HCT116 (cell line): ENCODE results near the gene LRRC56. TPM values are rescaled to one million over a fixed set of nuclear protein-coding genes. Genes with fewer than 3 reads are reported as not detected.

Source experiments
- ATAC-seq: fragments of 200-7000 bp; cut with Tn5 transposase; 2 replicates; pipeline ENCODE4 v1.9.1; 2020; ENCODE audit warnings: mild to moderate bottlenecking, moderate library complexity
- BruUV-seq: library from RNA; stranded (reverse); fragments of 400-500 nt; replicated peaks from 2 replicates; lab custom pipeline; 2021; lab: Mats Ljungman, UMichigan
- CTCF ChIA-PET: fragments of 300-600 bp; sonication (Branson Sonifier 250); formaldehyde crosslinking; loops from one replicate; lab custom pipeline; 2021; ENCODE audit warnings: antibody characterized with exemption; lab: Charles Lee
- POLR2A ChIA-PET: fragments of 300-600, 350-600 bp; sonication (Branson Sonifier 250); formaldehyde crosslinking; loops from one replicate; lab custom pipeline; 2021; ENCODE audit warnings: antibody characterized with exemption; lab: Charles Lee
- RAD21 ChIA-PET, 2 experiments: fragments of 300-600 bp; sonication (Branson Sonifier 250); formaldehyde crosslinking; loops; one replicate each; lab custom pipeline; 2023; ENCODE audit warnings: low total read pairs in 2 of 2; ENCODE audit not compliant: uncharacterized antibody in 2 of 2, unreplicated experiment in 2 of 2, low non-redundant PET in 1 of 2; lab: Charles Lee
- DNase-seq: peaks from one replicate; pipeline ENCODE4 v3.0.0-alpha.2; 2010; ENCODE audit warnings: low read depth, low spot score
- H2AFZ ChIP-seq: fragments of 200-600 bp; shearing (Covaris generic), sonication (generic); 2 replicates; pipeline ENCODE4 v1.6.1; 2017; ENCODE audit warnings: low read depth, mixed run types, mixed read lengths, antibody characterized with exemption, low read length; ENCODE audit not compliant: poor library complexity, severe bottlenecking
- H3K27ac ChIP-seq: 2 replicates; pipeline ENCODE4 v1.5.1; 2012; ENCODE audit warnings: low read depth, low read length
- H3K27me3 ChIP-seq: fragments of 200-600 bp; sonication (generic); 2 replicates; pipeline ENCODE4 v1.6.1; 2016; ENCODE audit warnings: mixed run types, low read length, mixed read lengths; ENCODE audit not compliant: insufficient read depth
- H3K36me3 ChIP-seq, 2 experiments: fragments of 200-500 bp in 1 of 2; fragments of 200-600 bp in 1 of 2; sonication (Bioruptor generic) in 1 of 2; sonication (generic) in 1 of 2; 2 replicates each; pipeline versions ENCODE4 v1.5.1 to v1.6.1; 2014 to 2016; ENCODE audit warnings: low read length in 2 of 2, inconsistent platforms in 1 of 2, mixed read lengths in 1 of 2, mixed run types in 1 of 2; ENCODE audit not compliant: insufficient read depth in 2 of 2, control insufficient read depth in 1 of 2
- H3K4me1 ChIP-seq, 2 experiments: fragments of 200-600 bp in 1 of 2; sonication (generic) in 1 of 2; 2 replicates each; pipeline versions ENCODE4 v1.5.1 to v1.6.1; 2012 to 2017; ENCODE audit warnings: low read length in 2 of 2, inconsistent platforms in 1 of 2, mild to moderate bottlenecking in 1 of 2, mixed read lengths in 1 of 2, mixed run types in 1 of 2, moderate library complexity in 1 of 2; ENCODE audit not compliant: insufficient read depth in 2 of 2, control insufficient read depth in 1 of 2
- H3K4me2 ChIP-seq: fragments of 200-600 bp; sonication (generic); 2 replicates; pipeline ENCODE4 v1.6.1; 2017; ENCODE audit warnings: mixed run types, low read length, mixed read lengths
- H3K4me3 ChIP-seq, 2 experiments: fragments of 200-600 bp in 1 of 2; sonication (generic) in 1 of 2; replicated peaks in 1 of 2; 2 replicates each; pipeline ENCODE4 v1.5.1; 2011 to 2016; ENCODE audit warnings: low read length in 2 of 2, control low read depth in 1 of 2, low read depth in 1 of 2, mild to moderate bottlenecking in 1 of 2, mixed read lengths in 1 of 2, mixed run types in 1 of 2
- H3K79me2 ChIP-seq: fragments of 200-600 bp; sonication (generic); 2 replicates; pipeline ENCODE4 v1.6.1; 2017; ENCODE audit warnings: mild to moderate bottlenecking, mixed run types, low read length, moderate library complexity, mixed read lengths; ENCODE audit not compliant: insufficient read depth
- H3K9ac ChIP-seq: fragments of 200-600 bp; sonication (generic); 2 replicates; pipeline ENCODE4 v1.6.1; 2016; ENCODE audit warnings: low read length, mixed read lengths
- H3K9me2 ChIP-seq: fragments of 200-600 bp; sonication (generic), shearing (Covaris generic); 2 replicates; pipeline ENCODE4 v1.6.1; 2017; ENCODE audit warnings: mixed run types, mild to moderate bottlenecking, moderate library complexity; ENCODE audit not compliant: insufficient read depth
- H3K9me3 ChIP-seq, 2 experiments: fragments of 200-500 bp in 1 of 2; fragments of 200-600 bp in 1 of 2; sonication (Bioruptor generic) in 1 of 2; sonication (generic) in 1 of 2; 2 replicates each; pipeline ENCODE4 v1.6.1; 2014 to 2017; ENCODE audit warnings: low read length in 2 of 2, mixed read lengths in 2 of 2, inconsistent platforms in 1 of 2, low read depth in 1 of 2, mild to moderate bottlenecking in 1 of 2, mixed run types in 1 of 2, moderate library complexity in 1 of 2; ENCODE audit not compliant: control insufficient read depth in 1 of 2, insufficient read depth in 1 of 2
- H4K20me1 ChIP-seq: fragments of 200-600 bp; sonication (generic), shearing (Covaris generic); 2 replicates; pipeline ENCODE4 v1.6.1; 2017; ENCODE audit warnings: mixed run types, mild to moderate bottlenecking, moderate library complexity; ENCODE audit not compliant: insufficient read depth
- CBX3 ChIP-seq: IDR thresholded peaks from 2 replicates; pipeline ENCODE4 v1.6.1; 2012; ENCODE audit warnings: low read depth
- CEBPB ChIP-seq: IDR thresholded peaks from 2 replicates; pipeline ENCODE4 v1.6.1; 2012; ENCODE audit warnings: low read depth
- EGR1 ChIP-seq: IDR thresholded peaks from 2 replicates; pipeline ENCODE4 v1.6.1; 2012; ENCODE audit warnings: low read depth
- ELF1 ChIP-seq: IDR thresholded peaks from 2 replicates; pipeline ENCODE4 v1.6.1; 2012; ENCODE audit warnings: low read depth, borderline replicate concordance
- EZH2phosphoT487 ChIP-seq: fragments of 200-600 bp; IDR thresholded peaks from 2 replicates; pipeline ENCODE4 v1.6.1; 2018; ENCODE audit warnings: antibody characterized with exemption, borderline replicate concordance
- FOSL1 ChIP-seq: IDR thresholded peaks from 2 replicates; pipeline ENCODE4 v1.6.1; 2012; ENCODE audit warnings: low read depth
- JUND ChIP-seq: IDR thresholded peaks from 2 replicates; pipeline ENCODE4 v1.6.1; 2012
- POLR2A ChIP-seq: IDR thresholded peaks from 2 replicates; pipeline ENCODE4 v1.7.0; 2011; ENCODE audit warnings: borderline replicate concordance; ENCODE audit not compliant: insufficient read depth, insufficient read length; ENCODE audit errors: extremely low read depth
- RAD21 ChIP-seq: IDR thresholded peaks from 2 replicates; pipeline ENCODE4 v1.6.1; 2012; ENCODE audit warnings: low read depth, mild to moderate bottlenecking
- SIN3A ChIP-seq: IDR thresholded peaks from 2 replicates; pipeline ENCODE4 v1.6.1; 2012; ENCODE audit warnings: low read depth
- TCF7L2 ChIP-seq: IDR thresholded peaks from 2 replicates; pipeline ENCODE4 v1.7.0; 2011; ENCODE audit warnings: borderline replicate concordance, inconsistent platforms; ENCODE audit not compliant: insufficient read depth, insufficient read length; ENCODE audit errors: extremely low read depth
- YY1 ChIP-seq: IDR thresholded peaks from 2 replicates; pipeline ENCODE4 v1.6.1; 2011; ENCODE audit warnings: low read length, low read depth, moderate library complexity, mild to moderate bottlenecking; ENCODE audit not compliant: insufficient replicate concordance; ENCODE audit errors: extremely low read depth
- ZFX ChIP-seq: fragments of 450-650 bp; IDR thresholded peaks from 2 replicates; pipeline ENCODE4 v1.6.1; 2017
- ZNF274 ChIP-seq: fragments of 200-500 bp; sonication (Bioruptor generic); IDR thresholded peaks from 2 replicates; pipeline ENCODE4 v1.6.1; 2014; ENCODE audit warnings: mild to moderate bottlenecking, low read depth, low read length, inconsistent platforms
- intact Hi-C: fragments of 100-400 bp; cut with micrococcal nuclease; formaldehyde crosslinking; loops from 2 replicates; pipeline ENCODE4 v1.10.0; 2022
- total RNA-seq: library from RNA; stranded (reverse); gene quantifications from one replicate; pipeline ENCODE4 v1.2.1, GENCODE V29; 2021; ENCODE audit not compliant: unreplicated experiment
- TF ChIP-seq, protein P1 (sequence below): IDR thresholded peaks from 2 replicates; pipeline ENCODE4 v1.6.1; 2012
- TF ChIP-seq, protein P2 (sequence below): IDR thresholded peaks from 2 replicates; pipeline ENCODE4 v1.6.1; 2011; ENCODE audit warnings: mild to moderate bottlenecking, low read length, moderate library complexity; ENCODE audit not compliant: insufficient replicate concordance; ENCODE audit errors: extremely low read depth
- TF ChIP-seq, protein P3 (sequence below): IDR thresholded peaks from 2 replicates; pipeline ENCODE4 v1.6.1; 2012; ENCODE audit warnings: low read depth

LRRC56 gene
- total RNA-seq, 1 experiment from 2014 or later: 9.1 TPM

DNA sequence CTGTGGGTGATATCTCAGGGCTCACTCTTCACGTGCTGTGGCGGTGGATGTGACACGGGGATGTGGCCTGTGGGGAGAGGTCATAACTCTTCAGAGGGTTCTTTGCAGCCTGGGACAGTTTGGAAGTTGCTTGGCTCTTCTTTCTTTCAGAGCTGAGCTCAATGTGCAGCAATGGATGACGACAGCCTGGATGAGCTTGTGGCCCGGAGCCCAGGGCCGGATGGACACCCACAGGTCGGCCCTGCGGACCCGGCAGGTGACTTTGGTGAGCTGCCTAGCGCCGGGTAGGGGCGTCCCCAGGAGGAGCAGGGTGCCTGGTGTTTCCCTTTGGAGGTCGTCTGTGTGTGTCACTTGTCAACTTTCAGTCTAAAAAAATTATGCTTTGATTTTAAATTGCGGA, 44.0 kb downstream of the LRRC56 start:
- no peaks in the 10 kb centered on the region for H3K9me2 ChIP-seq
- no peaks in the 10 kb centered on the region; the same call in 1 of the 2 replicates for H4K20me1 ChIP-seq
- no peak overlapping the region for H3K4me2 ChIP-seq
- H3K4me3 ChIP-seq: no peak overlapping the region
- DNase-seq (no peak), ATAC-seq (no peak)
- CTCF ChIA-PET: no interaction called here
- H3K4me1 ChIP-seq: peaks cover 12 to 17% of the 10 kb centered on the region in 2 experiments
- POLR2A ChIA-PET: no interaction called here
- peaks cover 19 to 31% of the 10 kb centered on the region in 2 experiments; a peak in 3 of 4 replicates for H3K36me3 ChIP-seq
- RAD21 ChIA-PET: no interaction called here
- H3K9me3 ChIP-seq: no peaks in the 10 kb centered on the region
- no peak overlapping the region for H3K27ac ChIP-seq
- intact Hi-C loops: no loop called here
- TF ChIP-seq ELF1 (no peak), ZFX (no peak), CBX3 (no peak), RAD21 (no peak), EGR1 (no peak), ZNF274 (no peak), YY1 (no peak), POLR2A (no peak), FOSL1 (no peak), SIN3A (no peak), EZH2phosphoT487 (no peak), TCF7L2 (no peak), JUND (no peak), CEBPB (no peak)
- TF ChIP-seq, protein P1, sequence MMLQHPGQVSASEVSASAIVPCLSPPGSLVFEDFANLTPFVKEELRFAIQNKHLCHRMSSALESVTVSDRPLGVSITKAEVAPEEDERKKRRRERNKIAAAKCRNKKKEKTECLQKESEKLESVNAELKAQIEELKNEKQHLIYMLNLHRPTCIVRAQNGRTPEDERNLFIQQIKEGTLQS: no peak
- TF ChIP-seq, protein P2, sequence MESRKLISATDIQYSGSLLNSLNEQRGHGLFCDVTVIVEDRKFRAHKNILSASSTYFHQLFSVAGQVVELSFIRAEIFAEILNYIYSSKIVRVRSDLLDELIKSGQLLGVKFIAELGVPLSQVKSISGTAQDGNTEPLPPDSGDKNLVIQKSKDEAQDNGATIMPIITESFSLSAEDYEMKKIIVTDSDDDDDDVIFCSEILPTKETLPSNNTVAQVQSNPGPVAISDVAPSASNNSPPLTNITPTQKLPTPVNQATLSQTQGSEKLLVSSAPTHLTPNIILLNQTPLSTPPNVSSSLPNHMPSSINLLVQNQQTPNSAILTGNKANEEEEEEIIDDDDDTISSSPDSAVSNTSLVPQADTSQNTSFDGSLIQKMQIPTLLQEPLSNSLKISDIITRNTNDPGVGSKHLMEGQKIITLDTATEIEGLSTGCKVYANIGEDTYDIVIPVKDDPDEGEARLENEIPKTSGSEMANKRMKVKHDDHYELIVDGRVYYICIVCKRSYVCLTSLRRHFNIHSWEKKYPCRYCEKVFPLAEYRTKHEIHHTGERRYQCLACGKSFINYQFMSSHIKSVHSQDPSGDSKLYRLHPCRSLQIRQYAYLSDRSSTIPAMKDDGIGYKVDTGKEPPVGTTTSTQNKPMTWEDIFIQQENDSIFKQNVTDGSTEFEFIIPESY: no peak
- TF ChIP-seq, protein P3, sequence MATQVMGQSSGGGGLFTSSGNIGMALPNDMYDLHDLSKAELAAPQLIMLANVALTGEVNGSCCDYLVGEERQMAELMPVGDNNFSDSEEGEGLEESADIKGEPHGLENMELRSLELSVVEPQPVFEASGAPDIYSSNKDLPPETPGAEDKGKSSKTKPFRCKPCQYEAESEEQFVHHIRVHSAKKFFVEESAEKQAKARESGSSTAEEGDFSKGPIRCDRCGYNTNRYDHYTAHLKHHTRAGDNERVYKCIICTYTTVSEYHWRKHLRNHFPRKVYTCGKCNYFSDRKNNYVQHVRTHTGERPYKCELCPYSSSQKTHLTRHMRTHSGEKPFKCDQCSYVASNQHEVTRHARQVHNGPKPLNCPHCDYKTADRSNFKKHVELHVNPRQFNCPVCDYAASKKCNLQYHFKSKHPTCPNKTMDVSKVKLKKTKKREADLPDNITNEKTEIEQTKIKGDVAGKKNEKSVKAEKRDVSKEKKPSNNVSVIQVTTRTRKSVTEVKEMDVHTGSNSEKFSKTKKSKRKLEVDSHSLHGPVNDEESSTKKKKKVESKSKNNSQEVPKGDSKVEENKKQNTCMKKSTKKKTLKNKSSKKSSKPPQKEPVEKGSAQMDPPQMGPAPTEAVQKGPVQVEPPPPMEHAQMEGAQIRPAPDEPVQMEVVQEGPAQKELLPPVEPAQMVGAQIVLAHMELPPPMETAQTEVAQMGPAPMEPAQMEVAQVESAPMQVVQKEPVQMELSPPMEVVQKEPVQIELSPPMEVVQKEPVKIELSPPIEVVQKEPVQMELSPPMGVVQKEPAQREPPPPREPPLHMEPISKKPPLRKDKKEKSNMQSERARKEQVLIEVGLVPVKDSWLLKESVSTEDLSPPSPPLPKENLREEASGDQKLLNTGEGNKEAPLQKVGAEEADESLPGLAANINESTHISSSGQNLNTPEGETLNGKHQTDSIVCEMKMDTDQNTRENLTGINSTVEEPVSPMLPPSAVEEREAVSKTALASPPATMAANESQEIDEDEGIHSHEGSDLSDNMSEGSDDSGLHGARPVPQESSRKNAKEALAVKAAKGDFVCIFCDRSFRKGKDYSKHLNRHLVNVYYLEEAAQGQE: no peak
- TF ChIP-seq, all 23 proteins: peak for 0
- BruUV-seq: no TSS peak
- H3K9ac ChIP-seq: no peak overlapping the region
- H2AFZ ChIP-seq: no peak overlapping the region
- H3K79me2 ChIP-seq: peaks cover 90% of the 10 kb centered on the region
- no peaks in the 10 kb centered on the region for H3K27me3 ChIP-seq
